HepG2 (cell line): ENCODE data around the gene DDTL.

Experiments used
- CBX5 ChIP-seq: sonication (generic); formaldehyde crosslinking; IDR thresholded peaks from 2 replicates; pipeline ENCODE4 v1.4.0; 2020; ENCODE audit warnings: missing genetic modification reagents, borderline replicate concordance
- POLR2A ChIP-seq, 2 experiments: IDR thresholded peaks; 2 replicates each; pipeline ENCODE4 v1.6.1; 2011; ENCODE audit warnings: low read depth in 2 of 2, low read length in 2 of 2, mild to moderate bottlenecking in 1 of 2, moderate library complexity in 1 of 2; ENCODE audit not compliant: insufficient read depth in 1 of 2
- POLR2AphosphoS5 ChIP-seq: IDR thresholded peaks from 2 replicates; pipeline ENCODE4 v1.6.1; 2012; ENCODE audit warnings: low read depth, low read length
- RXRA ChIP-seq: sonication (generic); formaldehyde crosslinking; IDR thresholded peaks from 2 replicates; pipeline ENCODE4 v1.5.1; 2020; ENCODE audit warnings: missing genetic modification reagents
- STAT6 ChIP-seq: sonication (generic); formaldehyde crosslinking; IDR thresholded peaks from 2 replicates; pipeline ENCODE4 v1.4.0; 2020; ENCODE audit warnings: missing genetic modification reagents, mild to moderate bottlenecking, borderline replicate concordance
- SUZ12 ChIP-seq: fragments of 150-350 bp; IDR thresholded peaks from 2 replicates; pipeline ENCODE4 v1.6.1; 2014; ENCODE audit warnings: low read depth, low read length
- TP53 ChIP-seq: sonication (generic); formaldehyde crosslinking; conservative IDR thresholded peaks from 2 replicates; pipeline ENCODE4 v1.4.0; 2020; ENCODE audit warnings: missing genetic modification reagents
- ZFP41 ChIP-seq: sonication (generic); formaldehyde crosslinking; IDR thresholded peaks from 2 replicates; pipeline ENCODE4 v1.4.0; 2020; ENCODE audit warnings: mild to moderate bottlenecking, missing genetic modification reagents, borderline replicate concordance
- ZNF275 ChIP-seq: sonication (generic); formaldehyde crosslinking; IDR thresholded peaks from 2 replicates; pipeline ENCODE4 v1.8.0; 2022; ENCODE audit warnings: missing genetic modification reagents, mild to moderate bottlenecking, inconsistent platforms, borderline replicate concordance
- ZNF678 ChIP-seq: sonication (generic); formaldehyde crosslinking; IDR thresholded peaks from 2 replicates; pipeline ENCODE4 v1.4.0; 2020; ENCODE audit warnings: mild to moderate bottlenecking, missing genetic modification reagents
- TF ChIP-seq, protein P1 (sequence below): fragments of 450-650 bp; IDR thresholded peaks from 2 replicates; pipeline ENCODE4 v1.6.1; 2017; ENCODE audit warnings: mild to moderate bottlenecking
- TF ChIP-seq, protein P2 (sequence below), 2 experiments: sonication (generic) in 1 of 2; formaldehyde crosslinking in 1 of 2; IDR thresholded peaks; 2 replicates each; pipeline versions ENCODE4 v1.6.1 to v1.9.0; 2014 to 2022; ENCODE audit warnings: antibody characterized with exemption in 1 of 2, borderline replicate concordance in 1 of 2, inconsistent platforms in 1 of 2, low read depth in 1 of 2, missing genetic modification reagents in 1 of 2
- TF ChIP-seq, protein P3 (sequence below): sonication (generic); formaldehyde crosslinking; IDR thresholded peaks from 2 replicates; pipeline ENCODE4 v1.5.0; 2020; ENCODE audit warnings: mild to moderate bottlenecking, missing genetic modification reagents, moderate library complexity
- TF ChIP-seq, protein P4 (sequence below): sonication (generic); formaldehyde crosslinking; IDR thresholded peaks from 2 replicates; pipeline ENCODE4 v1.5.0; 2020; ENCODE audit warnings: mild to moderate bottlenecking, low read depth, missing genetic modification reagents, borderline replicate concordance

- TF ChIP-seq, protein P1, sequence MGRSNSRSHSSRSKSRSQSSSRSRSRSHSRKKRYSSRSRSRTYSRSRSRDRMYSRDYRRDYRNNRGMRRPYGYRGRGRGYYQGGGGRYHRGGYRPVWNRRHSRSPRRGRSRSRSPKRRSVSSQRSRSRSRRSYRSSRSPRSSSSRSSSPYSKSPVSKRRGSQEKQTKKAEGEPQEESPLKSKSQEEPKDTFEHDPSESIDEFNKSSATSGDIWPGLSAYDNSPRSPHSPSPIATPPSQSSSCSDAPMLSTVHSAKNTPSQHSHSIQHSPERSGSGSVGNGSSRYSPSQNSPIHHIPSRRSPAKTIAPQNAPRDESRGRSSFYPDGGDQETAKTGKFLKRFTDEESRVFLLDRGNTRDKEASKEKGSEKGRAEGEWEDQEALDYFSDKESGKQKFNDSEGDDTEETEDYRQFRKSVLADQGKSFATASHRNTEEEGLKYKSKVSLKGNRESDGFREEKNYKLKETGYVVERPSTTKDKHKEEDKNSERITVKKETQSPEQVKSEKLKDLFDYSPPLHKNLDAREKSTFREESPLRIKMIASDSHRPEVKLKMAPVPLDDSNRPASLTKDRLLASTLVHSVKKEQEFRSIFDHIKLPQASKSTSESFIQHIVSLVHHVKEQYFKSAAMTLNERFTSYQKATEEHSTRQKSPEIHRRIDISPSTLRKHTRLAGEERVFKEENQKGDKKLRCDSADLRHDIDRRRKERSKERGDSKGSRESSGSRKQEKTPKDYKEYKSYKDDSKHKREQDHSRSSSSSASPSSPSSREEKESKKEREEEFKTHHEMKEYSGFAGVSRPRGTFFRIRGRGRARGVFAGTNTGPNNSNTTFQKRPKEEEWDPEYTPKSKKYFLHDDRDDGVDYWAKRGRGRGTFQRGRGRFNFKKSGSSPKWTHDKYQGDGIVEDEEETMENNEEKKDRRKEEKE = no peak
- TF ChIP-seq SUZ12 (no peak), STAT6 (CRISPR knock-in tag) (no peak), POLR2AphosphoS5 (no peak), ZNF275 (CRISPR knock-in tag) (no peak), RXRA (CRISPR knock-in tag) (no peak), TP53 (no peak), CBX5 (CRISPR knock-in tag) (no peak), ZFP41 (CRISPR knock-in tag) (no peak), POLR2A (IDR thresholded peaks at IDR 0.05; ENCODE audit: insufficient read depth in 1 of 2, low read depth in 2 of 2, low read length in 2 of 2) (no peak), ZNF678 (CRISPR knock-in tag) (no peak)
- TF ChIP-seq, protein P2, sequence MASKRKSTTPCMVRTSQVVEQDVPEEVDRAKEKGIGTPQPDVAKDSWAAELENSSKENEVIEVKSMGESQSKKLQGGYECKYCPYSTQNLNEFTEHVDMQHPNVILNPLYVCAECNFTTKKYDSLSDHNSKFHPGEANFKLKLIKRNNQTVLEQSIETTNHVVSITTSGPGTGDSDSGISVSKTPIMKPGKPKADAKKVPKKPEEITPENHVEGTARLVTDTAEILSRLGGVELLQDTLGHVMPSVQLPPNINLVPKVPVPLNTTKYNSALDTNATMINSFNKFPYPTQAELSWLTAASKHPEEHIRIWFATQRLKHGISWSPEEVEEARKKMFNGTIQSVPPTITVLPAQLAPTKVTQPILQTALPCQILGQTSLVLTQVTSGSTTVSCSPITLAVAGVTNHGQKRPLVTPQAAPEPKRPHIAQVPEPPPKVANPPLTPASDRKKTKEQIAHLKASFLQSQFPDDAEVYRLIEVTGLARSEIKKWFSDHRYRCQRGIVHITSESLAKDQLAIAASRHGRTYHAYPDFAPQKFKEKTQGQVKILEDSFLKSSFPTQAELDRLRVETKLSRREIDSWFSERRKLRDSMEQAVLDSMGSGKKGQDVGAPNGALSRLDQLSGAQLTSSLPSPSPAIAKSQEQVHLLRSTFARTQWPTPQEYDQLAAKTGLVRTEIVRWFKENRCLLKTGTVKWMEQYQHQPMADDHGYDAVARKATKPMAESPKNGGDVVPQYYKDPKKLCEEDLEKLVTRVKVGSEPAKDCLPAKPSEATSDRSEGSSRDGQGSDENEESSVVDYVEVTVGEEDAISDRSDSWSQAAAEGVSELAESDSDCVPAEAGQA (IDR thresholded peaks at IDR 0.05; ENCODE audit: low read depth) = no peak
- TF ChIP-seq, protein P2 (CRISPR knock-in tag; IDR thresholded peaks at IDR 0.05; ENCODE audit: borderline replicate concordance) = no peak
- TF ChIP-seq, protein P3, sequence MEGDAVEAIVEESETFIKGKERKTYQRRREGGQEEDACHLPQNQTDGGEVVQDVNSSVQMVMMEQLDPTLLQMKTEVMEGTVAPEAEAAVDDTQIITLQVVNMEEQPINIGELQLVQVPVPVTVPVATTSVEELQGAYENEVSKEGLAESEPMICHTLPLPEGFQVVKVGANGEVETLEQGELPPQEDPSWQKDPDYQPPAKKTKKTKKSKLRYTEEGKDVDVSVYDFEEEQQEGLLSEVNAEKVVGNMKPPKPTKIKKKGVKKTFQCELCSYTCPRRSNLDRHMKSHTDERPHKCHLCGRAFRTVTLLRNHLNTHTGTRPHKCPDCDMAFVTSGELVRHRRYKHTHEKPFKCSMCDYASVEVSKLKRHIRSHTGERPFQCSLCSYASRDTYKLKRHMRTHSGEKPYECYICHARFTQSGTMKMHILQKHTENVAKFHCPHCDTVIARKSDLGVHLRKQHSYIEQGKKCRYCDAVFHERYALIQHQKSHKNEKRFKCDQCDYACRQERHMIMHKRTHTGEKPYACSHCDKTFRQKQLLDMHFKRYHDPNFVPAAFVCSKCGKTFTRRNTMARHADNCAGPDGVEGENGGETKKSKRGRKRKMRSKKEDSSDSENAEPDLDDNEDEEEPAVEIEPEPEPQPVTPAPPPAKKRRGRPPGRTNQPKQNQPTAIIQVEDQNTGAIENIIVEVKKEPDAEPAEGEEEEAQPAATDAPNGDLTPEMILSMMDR (CRISPR knock-in tag) = no peak
- TF ChIP-seq, protein P4, sequence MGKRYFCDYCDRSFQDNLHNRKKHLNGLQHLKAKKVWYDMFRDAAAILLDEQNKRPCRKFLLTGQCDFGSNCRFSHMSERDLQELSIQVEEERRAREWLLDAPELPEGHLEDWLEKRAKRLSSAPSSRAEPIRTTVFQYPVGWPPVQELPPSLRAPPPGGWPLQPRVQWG (CRISPR knock-in tag) = no peak
These were observed 37.2 kb downstream of the DDTL start for GRCh38 chr22:24003887-24004286.
